Esophagus muscularis mucosa (tissue), 4 donors: ENCODE measurements around the gene ARFGAP1. TPM values are rescaled to one million over a fixed set of nuclear protein-coding genes. Genes with fewer than 3 reads are reported as not detected.
A peak's percentile ranks its signal among the peaks of the same experiment; 100 is the strongest.

Source experiments
- DNase-seq: peaks from one replicate; pipeline ENCODE4 v3.0.0-alpha.2; 2017; ENCODE audit errors: extremely low spot score
- H3K27ac ChIP-seq, 4 donors: fragments of 200-600 bp; sonication (generic); replicated peaks in 1 of 4; 1 replicate in 3 of 4; 2 replicates in 1 of 4; pipeline ENCODE4 v1.5.1; 2016 to 2019; ENCODE audit warnings: mild to moderate bottlenecking in 1 of 4
- H3K27me3 ChIP-seq, 4 donors: fragments of 200-600 bp; sonication (generic); one replicate each; pipeline versions ENCODE4 v1.5.1 to v1.6.0; 2016 to 2019
- H3K36me3 ChIP-seq, 4 donors: fragments of 200-600 bp; sonication (generic); one replicate each; pipeline ENCODE4 v1.5.1; 2016 to 2019
- H3K4me1 ChIP-seq, 4 donors: fragments of 200-600 bp; sonication (generic); one replicate each; pipeline ENCODE4 v1.5.1; 2016 to 2019
- H3K4me3 ChIP-seq, 4 donors: fragments of 200-600 bp; sonication (generic); 1 replicate in 2 of 4; 2 replicates in 2 of 4; pipeline ENCODE4 v1.5.1; 2016 to 2019; ENCODE audit warnings: mild to moderate bottlenecking in 4 of 4, moderate library complexity in 1 of 4
- H3K9me3 ChIP-seq, 4 donors: fragments of 200-600 bp; sonication (generic); 1 replicate in 3 of 4; 2 replicates in 1 of 4; pipeline ENCODE4 v1.5.1; 2016 to 2019
- EP300 ChIP-seq: sonication (generic); formaldehyde crosslinking; IDR thresholded peaks from one replicate; pipeline ENCODE4 v1.6.1; 2017; ENCODE audit warnings: antibody characterized with exemption
- POLR2A ChIP-seq: fragments of 450-650 bp; IDR thresholded peaks from one replicate; pipeline ENCODE4 v1.6.1; 2017; ENCODE audit warnings: antibody characterized with exemption, moderate library complexity, mild to moderate bottlenecking, low read depth
- POLR2AphosphoS5 ChIP-seq, 2 donors: sonication (generic); formaldehyde crosslinking; IDR thresholded peaks; one replicate each; pipeline ENCODE4 v1.6.1; 2017; ENCODE audit warnings: antibody characterized with exemption in 2 of 2
- WGBS: methylation state at CpG from one replicate; pipeline ENCODE4 v1.1.5; 2018; 5-methylcytosine and 5-hydroxymethylcytosine counted together
- intact Hi-C: fragments of 100-400 bp; cut with DNase I; formaldehyde crosslinking; loops from one replicate; pipeline ENCODE4 v1.15.1; 2023
- total RNA-seq, 4 donors: library from RNA; depleted of rRNA; stranded (reverse); fragments of >200 nt; gene quantifications; one replicate each; pipeline versions ENCODE4 v1.1.0 to v1.2.1, GENCODE V29; 2016
- TF ChIP-seq, protein P1 (sequence below), 3 experiments: fragments of 200-600 bp in 2 of 3; fragments of 450-650 bp in 1 of 3; sonication (generic) in 2 of 3; IDR thresholded peaks; one replicate each; pipeline ENCODE4 v1.5.1; 2017 to 2019; ENCODE audit warnings: antibody characterized with exemption in 3 of 3, mild to moderate bottlenecking in 2 of 3, moderate library complexity in 1 of 3

ARFGAP1 gene
- total RNA-seq, 4 donors from 2014 or later: 35.8 to 50.9 (median 39.5) TPM

DNA sequence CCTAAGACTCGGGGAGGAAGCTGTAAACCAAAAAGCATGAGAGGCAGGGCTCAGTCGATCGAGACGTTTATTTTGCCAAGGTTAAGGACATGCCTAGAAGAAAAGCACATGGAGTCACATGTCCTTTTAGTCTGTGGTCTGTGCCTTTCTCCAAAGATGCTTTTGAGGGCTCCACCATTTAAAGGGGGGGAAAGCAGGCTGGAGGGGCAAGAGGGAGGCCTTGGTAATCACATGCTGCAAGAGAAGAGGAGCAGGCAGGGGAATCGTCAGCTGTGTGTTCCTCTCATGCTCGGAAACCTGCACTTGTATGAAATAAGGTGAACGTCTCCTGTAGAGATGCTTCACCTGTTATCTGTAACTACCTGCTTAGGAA, 47.5 kb upstream of the ARFGAP1 start:
- H3K36me3 ChIP-seq: no peaks in the 10 kb centered on the region
- peak overlapping the region in 1 of 4 donors; percentile 22 for H3K27ac ChIP-seq
- intact Hi-C loops: no loop called here
- TF ChIP-seq, protein P1, sequence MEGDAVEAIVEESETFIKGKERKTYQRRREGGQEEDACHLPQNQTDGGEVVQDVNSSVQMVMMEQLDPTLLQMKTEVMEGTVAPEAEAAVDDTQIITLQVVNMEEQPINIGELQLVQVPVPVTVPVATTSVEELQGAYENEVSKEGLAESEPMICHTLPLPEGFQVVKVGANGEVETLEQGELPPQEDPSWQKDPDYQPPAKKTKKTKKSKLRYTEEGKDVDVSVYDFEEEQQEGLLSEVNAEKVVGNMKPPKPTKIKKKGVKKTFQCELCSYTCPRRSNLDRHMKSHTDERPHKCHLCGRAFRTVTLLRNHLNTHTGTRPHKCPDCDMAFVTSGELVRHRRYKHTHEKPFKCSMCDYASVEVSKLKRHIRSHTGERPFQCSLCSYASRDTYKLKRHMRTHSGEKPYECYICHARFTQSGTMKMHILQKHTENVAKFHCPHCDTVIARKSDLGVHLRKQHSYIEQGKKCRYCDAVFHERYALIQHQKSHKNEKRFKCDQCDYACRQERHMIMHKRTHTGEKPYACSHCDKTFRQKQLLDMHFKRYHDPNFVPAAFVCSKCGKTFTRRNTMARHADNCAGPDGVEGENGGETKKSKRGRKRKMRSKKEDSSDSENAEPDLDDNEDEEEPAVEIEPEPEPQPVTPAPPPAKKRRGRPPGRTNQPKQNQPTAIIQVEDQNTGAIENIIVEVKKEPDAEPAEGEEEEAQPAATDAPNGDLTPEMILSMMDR (IDR thresholded peaks at IDR 0.05): no peak
- no peak for DNase-seq
- peaks cover 7 to 14% (median 11%) of the 10 kb centered on the region in 4 donors for H3K4me1 ChIP-seq
- H3K27me3 ChIP-seq: peaks cover 0 to 19% (median 0%) of the 10 kb centered on the region in 4 donors
- 53% methylated on average over 7 of the region's 7 CpGs for WGBS
- H3K4me3 ChIP-seq: no peak overlapping the region
- H3K9me3 ChIP-seq: no peaks in the 10 kb centered on the region

DNA sequence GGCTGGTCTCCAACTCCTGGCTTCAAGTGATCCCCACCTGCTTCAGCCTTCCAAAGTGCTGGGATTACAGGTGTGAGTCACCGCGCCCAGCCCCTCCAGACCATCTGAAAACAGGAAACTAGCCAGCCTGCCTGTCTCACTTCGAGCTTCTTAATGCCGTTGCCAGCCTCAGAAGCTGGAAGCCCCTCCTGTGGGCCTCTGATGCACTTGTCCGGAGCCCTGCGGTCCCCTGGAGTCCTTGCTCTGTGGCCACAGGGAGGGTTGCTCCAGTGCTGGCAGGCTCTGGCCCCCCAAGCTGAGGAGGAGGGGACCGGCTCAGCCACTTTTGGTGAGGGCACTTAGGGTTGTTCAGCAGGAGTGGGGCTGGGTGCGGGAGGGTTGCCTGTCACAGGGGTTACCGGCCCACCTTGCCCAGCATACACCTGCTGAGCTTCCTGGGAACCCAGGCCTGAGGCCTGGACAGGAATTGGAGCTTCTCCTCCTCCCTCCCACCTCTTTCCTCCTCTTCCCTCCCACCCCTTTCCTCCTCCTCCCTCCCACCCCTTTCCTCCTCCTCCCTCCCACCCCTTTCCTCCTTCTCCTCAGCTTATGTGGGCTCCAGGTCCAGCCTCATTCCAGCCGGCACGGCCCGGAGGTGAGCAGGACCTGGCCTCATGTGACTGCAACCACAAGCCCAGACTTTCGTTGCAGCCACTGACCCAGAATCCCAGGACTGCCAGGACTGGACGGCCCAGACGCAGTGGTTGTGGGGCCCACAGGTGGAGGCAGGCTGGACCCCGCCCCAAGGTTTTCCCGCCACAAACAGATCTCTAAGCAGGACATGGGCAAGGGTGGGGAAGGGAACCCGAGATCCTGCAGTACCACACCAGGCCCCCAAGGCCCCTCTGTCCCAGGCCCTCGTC, 46.3 kb upstream of the ARFGAP1 start:
- TF ChIP-seq, protein P1 (IDR thresholded peaks at IDR 0.05): no peak
- TF ChIP-seq POLR2AphosphoS5 (IDR thresholded peaks at IDR 0.05) (no peak), EP300 (no peak), POLR2A (no peak)
- 93% methylated on average over 15 of the region's 19 CpGs for WGBS

DNA sequence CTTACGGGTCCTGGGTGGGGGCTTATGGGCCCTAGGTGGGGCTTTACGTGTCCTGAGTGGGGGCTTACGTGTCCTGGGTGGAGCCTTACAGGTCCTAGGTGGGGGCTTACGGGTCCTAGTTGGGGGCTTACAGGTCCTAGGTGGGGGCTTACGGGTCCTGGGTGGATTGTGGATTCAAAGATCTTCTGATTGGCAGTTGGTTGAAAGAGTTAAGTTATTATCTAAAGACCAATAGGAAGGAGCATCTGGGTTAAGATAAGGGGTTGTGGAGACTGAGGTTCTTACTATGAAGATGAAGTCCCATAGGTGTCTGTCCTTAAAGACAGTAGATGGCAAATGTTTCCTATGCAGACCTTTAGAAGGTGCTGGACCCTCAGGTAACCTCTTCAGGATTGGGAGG, 45.4 kb upstream of the ARFGAP1 start:
- no peak for DNase-seq
- H3K9me3 ChIP-seq: no peaks in the 10 kb centered on the region
- TF ChIP-seq POLR2AphosphoS5 (IDR thresholded peaks at IDR 0.05): no peak
- TF ChIP-seq, protein P1 (IDR thresholded peaks at IDR 0.05): no peak
- TF ChIP-seq POLR2A: no peak
- no peak for TF ChIP-seq EP300
- H3K36me3 ChIP-seq: no peaks in the 10 kb centered on the region
- WGBS: 98% methylated on average over 5 of the region's 5 CpGs
- peaks cover 7 to 23% (median 19%) of the 10 kb centered on the region in 4 donors for H3K4me1 ChIP-seq
- H3K27ac ChIP-seq: no peak overlapping the region
- H3K27me3 ChIP-seq: peaks cover 0 to 33% (median 0%) of the 10 kb centered on the region in 4 donors
- H3K4me3 ChIP-seq: no peak overlapping the region
- intact Hi-C loops: no loop called here

More for the DNA sequence above, 46.3 kb upstream of the ARFGAP1 start:
- DNase-seq: no peak
- Histone ChIP-seq H3K27me3 (peaks cover 0 to 24% (median 0%) of the 10 kb centered on the region in 4 donors), H3K4me1 (peaks cover 7 to 23% (median 18%) of the 10 kb centered on the region in 4 donors), H3K36me3 (no peaks in the 10 kb centered on the region), H3K27ac (no peak overlapping the region), H3K9me3 (no peaks in the 10 kb centered on the region), H3K4me3 (no peak overlapping the region)
- intact Hi-C loops: no loop called here

GRCh38 chr20:63228806-63229205, 43.8 kb upstream of the ARFGAP1 start:
- Histone ChIP-seq H3K36me3 (no peaks in the 10 kb centered on the region), H3K27ac (no peak overlapping the region), H3K4me1 (peaks cover 7 to 23% (median 20%) of the 10 kb centered on the region in 4 donors), H3K4me3 (no peak overlapping the region), H3K27me3 (peaks cover 0 to 48% (median 0%) of the 10 kb centered on the region in 4 donors), H3K9me3 (no peaks in the 10 kb centered on the region)
- DNase-seq: no peak
- intact Hi-C loops: no loop called here
- 67% methylated on average over 13 of the region's 13 CpGs for WGBS
- TF ChIP-seq POLR2A: no peak
- TF ChIP-seq POLR2AphosphoS5 (IDR thresholded peaks at IDR 0.05): no peak
- no peak for TF ChIP-seq EP300
- TF ChIP-seq, protein P1 (IDR thresholded peaks at IDR 0.05): no peak
